ENCODE data around the gene SGCG.

SGCG gene

DNA sequence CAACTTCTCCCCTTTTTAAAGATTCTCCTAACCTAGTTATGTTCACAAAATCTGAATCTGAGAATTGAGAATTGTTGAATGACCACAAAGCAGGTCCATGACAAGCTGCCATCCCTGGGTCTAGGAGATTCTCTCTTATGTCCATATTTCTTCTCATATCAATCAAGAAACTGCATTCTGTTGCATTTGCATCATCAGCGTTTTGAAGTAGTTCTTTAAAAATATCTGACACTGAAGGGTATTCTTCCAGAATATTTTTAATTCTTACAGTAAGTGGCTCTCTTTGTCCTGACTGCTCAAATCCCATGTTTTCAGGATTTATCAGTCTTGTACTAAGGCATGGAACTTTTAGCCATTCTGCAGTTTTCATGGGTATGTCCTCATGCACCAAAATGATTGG lies 158.4 kb downstream of the SGCG start:
- no peak for DNase-seq

DNA sequence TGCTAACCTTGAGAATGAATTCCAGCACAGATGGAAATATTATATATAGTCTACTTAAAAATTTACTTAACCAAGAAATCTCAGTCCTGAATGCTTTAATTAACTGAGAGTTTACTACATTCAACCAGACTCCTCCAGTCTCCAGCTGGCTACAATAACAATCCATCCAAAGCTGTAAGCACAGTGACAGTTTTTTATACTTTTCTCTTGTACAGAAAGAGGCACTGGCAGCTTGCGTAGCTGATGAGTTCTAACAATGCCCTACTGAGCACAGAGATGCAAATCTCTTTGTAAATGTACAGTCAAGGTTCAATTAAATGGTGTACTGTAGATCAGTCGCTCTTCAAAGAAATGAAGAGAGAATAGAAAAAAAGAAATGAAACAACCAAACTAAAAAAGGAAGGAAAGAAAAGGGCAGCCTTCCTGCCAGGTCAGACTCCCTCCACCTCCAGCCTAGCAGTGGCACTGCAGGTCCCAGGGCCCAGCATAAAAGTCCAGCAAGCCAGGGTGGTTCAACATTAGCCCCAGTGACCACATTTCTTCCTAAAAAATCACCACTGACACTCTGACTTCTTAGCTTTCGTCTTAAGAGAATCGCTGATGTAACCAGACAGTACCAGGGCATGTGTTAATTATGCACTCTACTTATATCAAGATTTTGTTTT lies 164.3 kb downstream of the SGCG start:
- DNase-seq = no peak

- no peak for DNase-seq
Measured at GRCh38 chr13:23347601-23348000, 166.8 kb downstream of the SGCG start.

DNA sequence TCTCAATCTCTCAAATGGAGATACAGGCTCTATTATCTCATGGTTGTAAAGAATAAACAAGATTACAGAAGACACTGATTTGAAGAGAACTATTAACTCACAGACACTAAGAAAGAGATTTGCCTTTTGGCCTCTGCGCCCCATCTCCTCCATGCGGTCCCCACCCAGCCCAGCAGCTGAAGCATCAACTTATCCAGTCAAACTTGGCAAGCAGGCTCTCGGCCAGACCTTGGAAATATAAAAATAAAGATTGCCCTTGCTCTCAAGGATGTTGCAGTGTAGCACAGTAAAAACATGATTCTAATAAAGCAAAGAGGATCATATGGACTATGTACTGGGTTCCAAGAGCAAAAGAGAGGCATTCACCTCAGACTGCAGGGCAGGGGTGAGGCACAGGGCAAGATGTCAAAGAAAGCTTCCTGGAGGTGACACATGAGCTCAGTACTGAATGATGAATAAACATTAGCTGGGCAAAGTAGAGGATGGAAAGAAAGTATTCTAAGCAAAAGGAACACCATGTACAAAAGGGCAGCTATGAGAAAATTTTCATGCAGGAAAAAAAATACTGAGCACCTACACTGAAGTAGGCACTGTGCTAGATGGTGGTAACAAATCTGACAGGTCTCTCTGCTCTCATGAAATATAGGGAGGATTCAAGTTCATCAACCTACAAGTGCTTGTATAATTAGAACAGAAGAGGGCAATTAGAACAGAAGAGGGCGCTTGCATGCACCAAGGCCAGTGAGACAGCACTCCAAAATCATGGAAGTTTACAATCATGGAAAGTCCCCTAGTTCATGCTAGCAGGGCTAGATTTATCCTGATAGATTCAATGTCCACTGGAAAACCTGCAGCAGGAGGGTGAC lies 167.7 kb downstream of the SGCG start:
- no peak for DNase-seq

- DNase-seq = no peak
Measured at GRCh38 chr13:23349161-23349897, 168.6 kb downstream of the SGCG start.

DNA sequence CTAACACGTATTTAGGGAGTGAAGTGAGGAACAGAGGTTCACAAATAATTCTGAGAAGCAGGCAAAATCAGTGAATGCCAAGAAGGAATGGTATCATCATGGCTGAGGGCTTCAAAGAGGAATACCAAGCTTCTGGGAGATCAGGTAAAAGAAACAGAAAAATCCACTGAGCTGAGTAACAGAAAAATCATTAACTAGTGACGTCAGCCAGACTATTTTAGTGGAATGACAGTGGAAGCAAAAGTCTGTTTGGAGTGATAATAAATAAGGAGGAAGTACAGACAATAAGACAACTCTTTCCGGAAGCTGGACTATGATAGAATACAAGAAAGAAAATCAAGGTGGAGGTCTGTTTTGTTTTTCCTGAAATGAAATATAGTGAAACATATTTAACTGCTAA lies 169.2 kb downstream of the SGCG start:
- no peak for DNase-seq

GRCh38 chr13:23352161-23352560 lies 171.4 kb downstream of the SGCG start:
- no peak for DNase-seq

DNA sequence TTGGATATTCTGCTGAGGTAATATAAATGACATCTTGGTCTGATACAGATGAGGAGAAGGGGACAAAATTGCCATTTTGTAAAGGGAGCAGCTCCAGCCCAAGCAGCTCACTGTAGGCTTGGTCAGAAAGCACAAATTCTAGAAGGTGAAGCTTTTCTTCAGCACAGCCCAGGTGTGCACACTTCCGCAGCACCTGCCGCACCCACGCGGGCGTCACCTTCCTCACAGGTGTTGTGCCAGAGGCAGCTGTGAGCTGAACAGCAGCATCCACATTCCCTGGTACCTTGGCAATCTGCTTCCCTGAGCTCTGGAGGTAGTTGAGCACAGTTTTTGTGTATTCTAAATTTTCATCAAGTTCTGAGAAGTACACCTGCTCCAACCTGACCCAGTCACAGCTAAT lies 173.7 kb downstream of the SGCG start:
- DNase-seq = no peak

GRCh38 chr13:23356368-23356767 lies 175.6 kb downstream of the SGCG start:
- no peak for DNase-seq

- no peak for DNase-seq
Measured at GRCh38 chr13:23357349-23357748, 176.6 kb downstream of the SGCG start.

DNA sequence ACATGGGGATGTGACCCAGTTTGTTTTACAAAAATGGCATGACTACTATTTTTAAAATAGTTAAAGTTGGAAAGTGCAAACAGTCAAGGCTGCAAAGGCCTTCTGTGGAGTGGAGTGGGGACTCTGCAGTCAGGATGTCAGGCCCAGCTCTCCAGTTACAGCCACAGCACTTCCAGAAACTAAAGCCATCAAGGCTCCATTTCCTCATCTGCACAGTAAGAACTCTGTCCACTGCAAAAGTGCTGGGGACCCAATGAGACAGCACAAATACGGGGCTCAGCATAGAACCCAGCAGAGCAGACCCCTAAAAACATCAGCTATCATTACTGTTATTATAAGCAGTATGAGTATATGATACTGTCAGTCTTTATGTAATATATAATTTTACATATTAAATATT lies 179.1 kb downstream of the SGCG start:
- DNase-seq = no peak

DNA sequence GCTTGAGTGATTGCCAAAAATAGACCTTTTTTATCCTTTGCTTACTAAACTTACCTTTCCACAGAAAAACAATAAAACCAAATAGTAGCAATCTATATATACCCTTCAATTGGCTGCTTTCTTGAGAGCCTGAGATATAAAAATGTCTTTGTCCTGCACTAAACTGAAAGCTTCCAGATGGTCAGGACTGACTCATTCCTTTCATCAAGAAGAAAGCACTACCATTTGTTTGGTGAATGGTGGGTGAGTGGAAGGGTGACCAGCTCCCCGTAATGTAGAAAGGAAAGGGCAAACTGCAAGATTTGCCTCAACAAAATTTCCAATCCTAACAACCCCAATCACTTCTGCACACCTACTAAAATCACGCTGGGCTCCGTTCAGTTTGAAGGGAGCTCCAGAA lies 184.9 kb downstream of the SGCG start:
- no peak for DNase-seq

- no peak for DNase-seq
Measured at GRCh38 chr13:23367907-23368306, 187.1 kb downstream of the SGCG start.

DNA sequence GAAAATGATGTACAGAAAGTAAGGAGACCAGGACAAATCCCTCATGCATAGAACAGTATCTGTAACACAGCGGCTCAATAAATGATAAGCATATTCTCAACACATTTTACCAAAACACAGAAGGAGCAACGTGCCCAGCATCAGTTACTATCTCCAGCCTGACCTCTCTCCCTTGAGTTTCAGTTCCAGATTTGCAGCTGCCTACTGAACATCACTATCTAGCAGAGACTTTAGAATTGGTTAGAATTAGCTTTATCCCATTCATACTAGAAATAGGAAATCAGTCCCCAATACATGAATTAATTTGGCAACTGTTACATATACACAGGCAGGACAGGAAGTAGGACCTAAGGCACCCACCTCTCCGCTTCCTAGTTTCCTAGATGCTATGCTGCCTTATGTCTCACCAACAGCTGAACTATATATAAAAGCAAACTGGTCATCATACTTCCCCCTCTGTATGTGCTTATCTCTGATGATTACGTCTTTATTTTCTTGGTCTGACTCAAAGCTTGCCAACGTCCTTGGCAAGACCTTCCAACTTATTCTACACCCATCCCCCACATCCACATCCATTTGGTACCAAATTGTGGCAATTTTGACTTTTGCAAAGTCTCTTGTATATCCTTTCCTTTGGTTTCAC lies 191.6 kb downstream of the SGCG start:
- no peak for DNase-seq

Measured in eye (tissue), 1 donor.